BE2C (cell line): Measurements from ENCODE around the gene CAB39.

Experiments
- DNase-seq: peaks from one replicate; pipeline ENCODE4 v3.0.0-alpha.2; 2020
- H3K27me3 ChIP-seq: fragments of 250-450 bp; sonication (Bioruptor Pico); 2 replicates; pipeline ENCODE4 v1.5.1; 2020; ENCODE audit warnings: mild to moderate bottlenecking
- H3K36me3 ChIP-seq: fragments of 250-450 bp; sonication (Bioruptor Pico); 2 replicates; pipeline ENCODE4 v1.5.1; 2020; ENCODE audit warnings: mild to moderate bottlenecking
- H3K4me1 ChIP-seq: fragments of 250-450 bp; sonication (Bioruptor Pico); 2 replicates; pipeline ENCODE4 v1.5.1; 2020
- H3K4me3 ChIP-seq: 2 replicates; pipeline ENCODE4 v1.5.1; 2011; ENCODE audit warnings: low read depth, low read length
- H3K9me3 ChIP-seq: fragments of 250-450 bp; sonication (Bioruptor Pico); 2 replicates; pipeline ENCODE4 v1.5.1; 2020
- CTCF ChIP-seq: IDR thresholded peaks from 2 replicates; pipeline ENCODE4 v1.5.1; 2012; ENCODE audit warnings: mild to moderate bottlenecking, low read depth, low read length

CAB39 gene

GRCh38 chr2:230714136-230714480, 1.5 kb downstream of the CAB39 start:
- no peaks in the 10 kb centered on the region; the same call in 1 of the 2 replicates for H3K36me3 ChIP-seq
- DNase-seq, result no peak
- no peaks in the 10 kb centered on the region for H3K9me3 ChIP-seq
- no peaks in the 10 kb centered on the region for H3K27me3 ChIP-seq
- H3K4me3 ChIP-seq, result peak overlapping the region; percentile 97
- no peak for TF ChIP-seq CTCF
- H3K4me1 ChIP-seq, result no peaks in the 10 kb centered on the region

GRCh38 chr2:230715201-230715600, 2.6 kb downstream of the CAB39 start:
- Histone ChIP-seq H3K4me3 (no peak overlapping the region), H3K4me1 (no peaks in the 10 kb centered on the region), H3K27me3 (no peaks in the 10 kb centered on the region), H3K36me3 (no peaks in the 10 kb centered on the region; the same call in 1 of the 2 replicates), H3K9me3 (no peaks in the 10 kb centered on the region)
- TF ChIP-seq CTCF, result no peak
- no peak for DNase-seq

- no peak for DNase-seq
- TF ChIP-seq CTCF, result no peak
- Histone ChIP-seq H3K9me3 (no peaks in the 10 kb centered on the region), H3K4me1 (no peaks in the 10 kb centered on the region), H3K4me3 (no peak overlapping the region), H3K36me3 (no peaks in the 10 kb centered on the region; the same call in none of the 2 replicates), H3K27me3 (no peaks in the 10 kb centered on the region)
Observed at GRCh38 chr2:230716588-230716987, 3.9 kb downstream of the CAB39 start.

- H3K27me3 ChIP-seq, result no peaks in the 10 kb centered on the region
- no peaks in the 10 kb centered on the region for H3K4me1 ChIP-seq
- no peaks in the 10 kb centered on the region; the same call in none of the 2 replicates for H3K36me3 ChIP-seq
- no peak for TF ChIP-seq CTCF
- no peak for DNase-seq
- no peaks in the 10 kb centered on the region for H3K9me3 ChIP-seq
- no peak overlapping the region for H3K4me3 ChIP-seq
Observed at GRCh38 chr2:230717600-230717999, 5.0 kb downstream of the CAB39 start.

GRCh38 chr2:230719340-230719739, 6.7 kb downstream of the CAB39 start:
- Histone ChIP-seq H3K9me3 (no peaks in the 10 kb centered on the region), H3K27me3 (no peaks in the 10 kb centered on the region), H3K4me3 (no peak overlapping the region), H3K4me1 (no peaks in the 10 kb centered on the region), H3K36me3 (peaks cover 3% of the 10 kb centered on the region)
- no peak for DNase-seq
- TF ChIP-seq CTCF, result no peak

- TF ChIP-seq CTCF, result no peak
- Histone ChIP-seq H3K9me3 (no peaks in the 10 kb centered on the region), H3K4me3 (no peak overlapping the region), H3K36me3 (peaks cover 3% of the 10 kb centered on the region), H3K27me3 (no peaks in the 10 kb centered on the region), H3K4me1 (no peaks in the 10 kb centered on the region)
- DNase-seq, result no peak
Observed at GRCh38 chr2:230721712-230722111, 9.1 kb downstream of the CAB39 start.
